SU-DHL-6 (cell line): Measurements from ENCODE around the gene KRTCAP2.
A peak's percentile ranks its signal among the peaks of the same experiment; 100 is the strongest.
"Not testable (repeated sequence)": the region's sequence is repeated elsewhere in the genome, so short reads cannot be mapped to it uniquely, and the experiment has no call there.

Experiments used
- H2AFZ ChIP-seq: fragments of 200-600 bp; sonication (generic); 2 replicates; pipeline ENCODE4 v1.6.1; 2014; ENCODE audit warnings: low read depth, mild to moderate bottlenecking, moderate library complexity, mixed read lengths, antibody characterized with exemption, low read length; ENCODE audit not compliant: severe bottlenecking
- H3F3A ChIP-seq: fragments of 200-600 bp; shearing (Covaris generic); 2 replicates; pipeline ENCODE4 v1.6.0; 2016; ENCODE audit warnings: antibody characterized with exemption, mild to moderate bottlenecking; ENCODE audit not compliant: insufficient read depth
- H3K27ac ChIP-seq: fragments of 200-600 bp; sonication (generic); 2 replicates; pipeline ENCODE4 v1.5.1; 2016; ENCODE audit warnings: low read depth, mild to moderate bottlenecking, low read length, moderate library complexity, mixed read lengths
- H3K27me3 ChIP-seq: fragments of 200-600 bp; sonication (generic), shearing (Covaris generic); 2 replicates; pipeline ENCODE4 v1.6.0; 2014; ENCODE audit warnings: mild to moderate bottlenecking, low read length
- H3K36me3 ChIP-seq: fragments of 200-600 bp; sonication (generic); 2 replicates; pipeline ENCODE4 v1.6.1; 2014; ENCODE audit warnings: mild to moderate bottlenecking, low read length, mixed read lengths
- H3K4me2 ChIP-seq: fragments of 300-600, 200-600 bp; shearing (Covaris generic), sonication (generic); 2 replicates; pipeline ENCODE4 v1.6.0; 2014; ENCODE audit warnings: low read length, low read depth, mild to moderate bottlenecking; ENCODE audit not compliant: poor library complexity, severe bottlenecking
- H3K4me3 ChIP-seq: fragments of 200-600 bp; sonication (generic); 2 replicates; pipeline ENCODE4 v1.5.1; 2014; ENCODE audit warnings: antibody characterized with exemption, low read length, mild to moderate bottlenecking, mixed read lengths; ENCODE audit not compliant: insufficient read depth, poor library complexity, severe bottlenecking
- H3K79me2 ChIP-seq: fragments of 200-600 bp; sonication (generic); 2 replicates; pipeline ENCODE4 v1.6.1; 2014; ENCODE audit warnings: mild to moderate bottlenecking, low read length, moderate library complexity; ENCODE audit not compliant: insufficient read depth
- H3K9ac ChIP-seq: fragments of 200-600 bp; sonication (generic); 2 replicates; pipeline ENCODE4 v1.7.0; 2014; ENCODE audit warnings: mild to moderate bottlenecking, low read length
- H3K9me2 ChIP-seq: fragments of 200-600 bp; sonication (generic); replicated peaks from 2 replicates; pipeline ENCODE4 v1.6.1; 2014; ENCODE audit warnings: low read length; ENCODE audit not compliant: insufficient read depth
- H3K9me3 ChIP-seq: fragments of 200-600 bp; sonication (generic); 2 replicates; pipeline ENCODE4 v1.6.1; 2014; ENCODE audit warnings: low read length, mixed read lengths; ENCODE audit not compliant: insufficient read depth
- H4K20me1 ChIP-seq: fragments of 200-600 bp; sonication (generic); 2 replicates; pipeline ENCODE4 v1.6.1; 2014; ENCODE audit warnings: low read depth, mild to moderate bottlenecking, antibody characterized with exemption, low read length, moderate library complexity, mixed read lengths
- CTCF ChIP-seq: fragments of 200-600 bp; sonication (generic); IDR thresholded peaks from one replicate; pipeline ENCODE4 v1.5.1; 2017; ENCODE audit warnings: antibody characterized with exemption, mild to moderate bottlenecking, low read length, moderate library complexity; ENCODE audit not compliant: insufficient read depth, poor library complexity, severe bottlenecking
- EZH2phosphoT487 ChIP-seq: fragments of 200-600 bp; sonication (generic), shearing (Covaris generic); conservative IDR thresholded peaks from 2 replicates; pipeline ENCODE4 v1.6.1; 2018; ENCODE audit warnings: mild to moderate bottlenecking, antibody characterized with exemption, low read length, moderate library complexity, mixed read lengths

The KRTCAP2 gene

GRCh38 chr1:155218854-155219591, 45.9 kb upstream of the KRTCAP2 start:
- TF ChIP-seq CTCF (no peak), EZH2phosphoT487 (no peak)
- no peak overlapping the region for H3K4me2 ChIP-seq
- no peaks in the 10 kb centered on the region for H3K27me3 ChIP-seq
- peak overlapping the region; percentile 12 for H2AFZ ChIP-seq
- H3K9ac ChIP-seq = no peak overlapping the region
- peaks cover 10% of the 10 kb centered on the region for H3F3A ChIP-seq
- H3K79me2 ChIP-seq = no peaks in the 10 kb centered on the region
- H3K4me3 ChIP-seq = no peak overlapping the region
- no peaks in the 10 kb centered on the region for H3K9me2 ChIP-seq
- no peaks in the 10 kb centered on the region for H4K20me1 ChIP-seq
- H3K27ac ChIP-seq = no peak overlapping the region
- no peaks in the 10 kb centered on the region for H3K36me3 ChIP-seq
- H3K9me3 ChIP-seq = no peaks in the 10 kb centered on the region

DNA sequence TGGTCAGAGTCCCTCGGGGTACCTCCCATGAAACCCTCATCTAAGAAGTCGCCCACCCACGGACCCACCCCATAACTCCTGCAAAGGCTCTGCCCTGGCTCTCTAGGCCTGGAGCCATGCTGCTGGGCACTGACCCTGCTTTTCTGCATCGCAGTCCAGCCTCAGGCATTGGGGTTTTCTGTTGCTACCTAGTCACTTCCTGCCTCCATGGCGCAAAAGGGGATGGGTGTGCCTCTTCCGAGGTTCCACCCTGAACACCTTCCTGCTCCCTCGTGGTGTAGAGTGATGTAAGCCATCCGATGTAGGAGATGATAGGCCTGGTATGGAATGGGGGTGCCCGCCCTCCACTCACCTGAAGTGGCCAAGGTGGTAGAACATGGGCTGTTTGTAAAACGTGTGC, 41.6 kb upstream of the KRTCAP2 start:
- H3K9ac ChIP-seq, H3K27me3 ChIP-seq, H3K4me2 ChIP-seq, H3K79me2 ChIP-seq, H2AFZ ChIP-seq, H3K9me3 ChIP-seq, H3K36me3 ChIP-seq, H3K4me3 ChIP-seq, H3K27ac ChIP-seq, H3F3A ChIP-seq, H3K9me2 ChIP-seq, H4K20me1 ChIP-seq: not testable (repeated sequence)

DNA sequence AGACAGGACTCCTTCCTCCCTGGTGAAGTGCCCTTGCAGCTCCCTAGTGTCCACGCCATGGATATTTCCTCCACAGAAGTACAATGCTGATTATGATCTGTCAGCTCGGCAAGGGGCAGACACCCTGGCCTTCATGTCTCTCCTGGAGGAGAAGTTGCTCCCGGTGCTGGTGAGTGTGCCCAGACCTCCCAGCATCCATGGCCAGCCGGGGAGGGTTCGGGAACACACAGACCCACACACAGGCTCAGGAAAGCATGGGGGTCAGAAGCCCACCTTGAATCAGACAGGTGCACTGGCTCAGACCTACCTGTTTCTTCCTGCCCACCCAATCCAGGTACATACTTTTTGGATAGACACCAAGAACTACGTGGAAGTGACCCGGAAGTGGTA, 38.9 kb upstream of the KRTCAP2 start:
- H3K4me3 ChIP-seq, H3K27ac ChIP-seq, H3K9ac ChIP-seq, H3K79me2 ChIP-seq, H3K9me2 ChIP-seq, H3K4me2 ChIP-seq, H3K27me3 ChIP-seq, H2AFZ ChIP-seq, H4K20me1 ChIP-seq, H3K36me3 ChIP-seq, H3K9me3 ChIP-seq: not testable (repeated sequence)
- peaks cover 12% of the 10 kb centered on the region for H3F3A ChIP-seq

DNA sequence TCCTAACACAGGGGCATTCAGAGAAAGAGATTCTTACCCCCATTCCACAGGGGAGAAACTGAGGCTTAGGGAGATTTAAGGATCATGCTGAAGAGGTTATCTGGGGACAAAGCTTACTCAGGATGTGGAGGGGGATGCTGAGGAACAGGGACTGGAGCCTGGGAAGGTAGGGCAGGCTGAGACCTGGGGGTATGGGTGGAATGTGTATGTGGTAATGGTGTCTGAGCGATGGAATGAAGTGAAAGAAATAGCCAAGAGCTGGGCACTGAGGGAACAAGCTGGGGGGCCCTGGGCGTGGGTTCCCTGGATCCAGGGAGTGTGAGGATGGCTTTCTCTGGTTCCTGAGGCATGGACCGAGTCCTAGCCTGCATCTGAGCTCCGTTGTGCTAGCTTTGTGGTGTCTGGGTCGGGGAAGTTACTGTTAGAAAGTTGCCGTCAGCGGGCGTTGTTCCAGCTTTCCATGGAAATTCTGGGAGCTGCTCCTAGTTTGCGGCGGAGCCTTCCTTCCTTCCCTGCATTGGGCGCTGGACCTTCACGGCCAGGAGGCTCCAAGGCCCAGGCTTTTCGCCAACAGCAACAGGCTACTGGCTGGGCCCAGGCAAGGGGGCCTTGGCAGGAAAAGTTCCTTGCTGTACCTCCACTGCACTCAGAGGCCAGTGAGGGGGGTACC, 38.4 kb upstream of the KRTCAP2 start:
- not testable (repeated sequence) for H3K27ac ChIP-seq, H3K36me3 ChIP-seq, H3K9me2 ChIP-seq, H4K20me1 ChIP-seq, H3K9ac ChIP-seq, H3K27me3 ChIP-seq, H3K79me2 ChIP-seq, H2AFZ ChIP-seq, H3K4me2 ChIP-seq, H3K4me3 ChIP-seq, H3K9me3 ChIP-seq
- peaks cover 14% of the 10 kb centered on the region for H3F3A ChIP-seq
